GM21786 (cell line): ENCODE data around the gene PFKL.
"Not testable (repeated sequence)": the region's sequence is repeated elsewhere in the genome, so short reads cannot be mapped to it uniquely, and the experiment has no call there.

ENCODE experiments used
- ATAC-seq: cut with Tn5 transposase; IDR thresholded peaks from one replicate; pipeline ENCODE4 v1.9.1; 2021; ENCODE audit not compliant: unreplicated experiment

Gene PFKL

GRCh38 chr21:44354775-44355771, 55.2 kb downstream of the PFKL start:
- no peak for ATAC-seq

DNA sequence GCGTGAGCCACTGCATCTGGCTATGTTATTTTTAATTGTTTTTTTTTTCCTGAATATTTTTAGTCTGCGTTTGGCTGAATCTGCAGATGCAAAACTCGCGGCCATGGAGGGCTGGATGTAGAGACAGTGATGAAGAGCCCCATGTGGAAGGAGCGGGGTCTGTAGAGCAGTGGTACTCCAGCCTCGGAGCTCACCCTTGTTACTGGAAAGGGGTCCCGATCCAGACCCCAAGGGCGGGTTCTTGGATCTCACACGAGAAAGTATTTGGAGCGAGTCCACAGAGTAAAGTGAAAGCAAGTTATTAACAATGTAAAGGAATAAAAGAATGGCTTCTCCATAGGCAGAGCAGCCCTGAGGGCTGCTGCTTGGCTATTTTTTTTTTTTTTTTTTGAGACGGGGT, 56.3 kb downstream of the PFKL start:
- no peak for ATAC-seq

- no peak for ATAC-seq
Measured at GRCh38 chr21:44356636-44357035, 56.8 kb downstream of the PFKL start.

DNA sequence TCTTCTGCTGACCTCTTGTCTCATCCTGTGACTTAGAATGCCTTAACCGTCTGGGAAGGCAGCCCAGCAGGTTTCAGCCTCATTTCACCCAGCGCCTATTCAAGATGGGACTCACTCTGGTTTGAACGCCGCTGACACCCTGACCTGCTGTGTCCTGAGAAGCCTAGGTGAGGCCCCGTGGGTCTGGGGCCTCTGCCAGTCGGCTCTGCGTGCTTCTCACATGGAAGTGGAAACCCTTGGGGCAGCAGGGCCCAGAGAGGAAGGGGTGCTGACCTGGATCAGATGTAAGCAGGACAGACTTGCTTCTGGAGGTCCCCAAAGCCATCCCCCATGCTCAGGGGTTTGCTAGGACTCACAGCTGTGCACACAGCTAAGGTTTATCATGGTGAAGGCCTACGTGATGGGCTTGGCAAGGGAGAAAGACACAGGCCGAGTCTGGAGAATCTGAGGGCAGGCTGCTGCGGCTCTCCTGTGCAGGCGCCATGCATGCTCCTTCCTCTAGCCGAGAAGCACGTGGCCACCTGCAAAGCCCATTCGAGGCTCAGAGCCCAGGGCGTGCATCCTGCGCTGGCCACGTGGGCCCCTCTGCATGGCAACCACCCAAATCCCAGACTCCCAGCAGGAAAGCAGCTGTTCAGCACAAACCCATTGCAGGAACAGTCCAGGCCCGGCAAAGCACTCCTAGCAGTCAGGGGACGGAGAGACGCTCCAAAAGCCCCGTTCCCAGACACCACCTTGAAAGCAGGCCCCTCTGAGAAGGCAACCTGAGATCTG, 57.4 kb downstream of the PFKL start:
- ATAC-seq, result no peak

DNA sequence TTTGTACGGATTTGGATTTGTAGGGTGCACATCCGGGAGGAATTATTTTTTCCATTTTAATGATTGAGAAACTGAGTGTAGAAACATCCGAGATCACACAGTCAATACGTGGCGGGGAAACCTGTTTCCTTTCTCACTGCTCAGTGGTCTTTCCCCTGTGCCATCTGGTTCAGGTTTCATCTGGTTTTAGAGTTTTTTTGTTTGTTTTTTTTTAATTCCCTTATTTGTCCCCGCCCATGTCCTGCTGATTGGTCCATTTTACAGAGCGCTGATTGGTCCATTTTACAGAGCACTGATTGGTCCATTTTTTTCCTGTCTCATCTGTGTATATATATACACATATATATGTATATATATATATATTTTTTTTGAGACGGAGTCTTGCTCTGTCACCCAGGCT, 59.5 kb downstream of the PFKL start:
- no peak for ATAC-seq

DNA sequence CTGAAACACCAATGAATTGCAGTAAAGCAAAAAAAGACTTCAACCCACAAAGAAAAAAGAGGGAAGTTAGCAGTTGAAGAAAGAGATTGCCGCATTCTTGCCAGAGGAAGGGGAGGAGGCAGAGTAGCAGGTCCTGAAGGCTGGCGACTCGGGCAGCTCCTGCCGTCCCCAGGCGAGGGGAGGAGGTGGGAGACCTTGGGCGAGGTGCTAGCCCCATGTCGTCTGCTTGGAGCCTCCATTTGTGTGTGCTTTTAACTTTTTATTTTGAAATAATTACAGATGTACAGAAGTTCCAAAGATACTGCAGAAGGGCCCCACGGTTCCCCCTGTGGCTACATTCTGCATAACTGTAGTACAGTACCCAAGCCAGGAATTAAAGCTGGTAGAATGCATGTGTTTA, 60.3 kb downstream of the PFKL start:
- no peak for ATAC-seq

- ATAC-seq, result not testable (repeated sequence)
Measured at GRCh38 chr21:44361903-44362302, 62.0 kb downstream of the PFKL start.

DNA sequence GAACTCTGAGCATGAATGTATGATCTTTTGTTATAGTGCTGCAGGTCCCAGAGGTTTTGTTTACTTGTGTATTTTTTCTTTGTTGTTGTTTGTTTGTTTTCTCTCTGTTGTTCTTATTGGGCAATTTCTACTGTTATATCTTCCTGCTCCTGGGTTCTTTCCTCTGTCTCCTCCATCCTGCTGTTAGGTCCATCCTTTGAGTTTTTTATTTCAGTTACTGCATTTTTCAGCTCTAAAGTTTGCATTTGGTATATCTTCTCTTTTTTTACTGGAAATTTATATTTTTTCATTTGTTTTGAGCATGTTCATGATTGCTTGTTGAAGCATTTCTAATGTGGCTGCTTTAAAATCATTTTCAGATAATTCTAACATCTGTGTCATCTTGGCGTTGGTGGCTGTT, 63.4 kb downstream of the PFKL start:
- ATAC-seq, result no peak

DNA sequence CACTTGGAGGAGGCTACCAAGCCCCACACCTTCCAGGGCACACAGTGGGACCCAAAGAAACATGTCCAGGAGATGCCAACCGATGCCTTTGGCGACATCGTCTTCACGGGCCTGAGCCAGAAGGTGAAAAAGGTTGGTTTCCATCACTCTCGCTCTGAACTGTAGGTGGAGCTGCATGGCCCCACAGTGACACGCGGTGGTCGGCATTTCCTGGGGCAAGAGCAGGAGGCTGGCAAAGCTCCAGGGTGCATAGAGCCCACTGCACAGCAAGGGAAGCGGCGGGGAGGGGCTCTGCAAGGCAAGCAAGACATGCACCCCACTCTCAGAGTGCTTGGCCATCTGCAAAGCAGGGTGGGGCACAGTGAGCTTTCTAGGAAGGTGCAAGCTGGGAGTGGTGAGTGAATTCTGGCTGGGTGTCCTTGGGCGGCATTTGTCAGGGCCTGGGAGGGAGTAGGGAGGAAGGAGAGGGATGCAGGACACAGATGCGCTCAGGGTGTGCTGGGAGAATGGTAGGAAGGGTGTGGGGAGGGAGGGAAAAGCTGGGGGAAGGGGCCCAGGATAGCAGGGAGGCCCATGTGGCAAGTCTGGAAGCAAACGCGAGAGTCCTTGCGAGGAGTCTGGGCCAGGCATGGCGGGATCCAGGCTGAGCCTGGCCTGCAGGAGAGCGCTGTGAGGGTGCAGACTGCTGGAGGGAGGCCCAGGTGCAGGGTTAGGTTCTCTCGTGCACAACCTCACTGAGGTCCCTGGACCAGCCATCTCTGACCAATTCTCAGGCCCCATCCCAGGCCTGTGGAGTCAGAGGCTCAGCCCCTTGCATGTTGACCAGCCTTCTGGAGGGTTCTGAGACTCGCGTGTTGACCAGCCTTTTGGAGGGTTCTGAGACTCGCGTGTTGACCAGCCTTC, 64.5 kb downstream of the PFKL start:
- ATAC-seq, result no peak

- ATAC-seq, result no peak
Measured at GRCh38 chr21:44365251-44365966, 65.6 kb downstream of the PFKL start.

GRCh38 chr21:44365967-44366585, 66.2 kb downstream of the PFKL start:
- no peak for ATAC-seq

DNA sequence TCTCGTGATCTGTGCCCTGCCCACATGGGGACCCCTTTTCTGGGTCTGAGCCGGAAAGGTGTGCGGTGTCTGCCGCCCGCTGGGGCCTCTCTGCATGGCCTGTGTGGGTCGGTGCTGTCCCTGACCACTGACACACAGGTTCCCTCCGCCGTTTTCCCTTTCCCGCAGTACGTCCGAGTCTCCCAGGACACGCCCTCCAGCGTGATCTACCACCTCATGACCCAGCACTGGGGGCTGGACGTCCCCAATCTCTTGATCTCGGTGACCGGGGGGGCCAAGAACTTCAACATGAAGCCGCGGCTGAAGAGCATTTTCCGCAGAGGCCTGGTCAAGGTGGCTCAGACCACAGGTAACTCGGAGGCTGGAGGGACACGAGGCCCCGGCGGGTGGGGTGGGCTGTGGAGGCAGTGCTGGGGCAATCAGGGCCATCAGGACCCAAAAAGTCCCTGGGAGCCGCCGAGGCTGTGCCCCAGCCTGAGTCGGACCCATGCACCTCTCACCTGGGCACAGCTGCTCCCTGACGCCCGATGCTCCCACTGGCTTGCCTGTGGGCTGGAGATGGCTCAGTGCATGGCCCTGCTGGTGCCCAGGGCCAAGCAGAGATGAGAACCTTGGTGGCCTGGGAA, 66.8 kb downstream of the PFKL start:
- ATAC-seq, result no peak

DNA sequence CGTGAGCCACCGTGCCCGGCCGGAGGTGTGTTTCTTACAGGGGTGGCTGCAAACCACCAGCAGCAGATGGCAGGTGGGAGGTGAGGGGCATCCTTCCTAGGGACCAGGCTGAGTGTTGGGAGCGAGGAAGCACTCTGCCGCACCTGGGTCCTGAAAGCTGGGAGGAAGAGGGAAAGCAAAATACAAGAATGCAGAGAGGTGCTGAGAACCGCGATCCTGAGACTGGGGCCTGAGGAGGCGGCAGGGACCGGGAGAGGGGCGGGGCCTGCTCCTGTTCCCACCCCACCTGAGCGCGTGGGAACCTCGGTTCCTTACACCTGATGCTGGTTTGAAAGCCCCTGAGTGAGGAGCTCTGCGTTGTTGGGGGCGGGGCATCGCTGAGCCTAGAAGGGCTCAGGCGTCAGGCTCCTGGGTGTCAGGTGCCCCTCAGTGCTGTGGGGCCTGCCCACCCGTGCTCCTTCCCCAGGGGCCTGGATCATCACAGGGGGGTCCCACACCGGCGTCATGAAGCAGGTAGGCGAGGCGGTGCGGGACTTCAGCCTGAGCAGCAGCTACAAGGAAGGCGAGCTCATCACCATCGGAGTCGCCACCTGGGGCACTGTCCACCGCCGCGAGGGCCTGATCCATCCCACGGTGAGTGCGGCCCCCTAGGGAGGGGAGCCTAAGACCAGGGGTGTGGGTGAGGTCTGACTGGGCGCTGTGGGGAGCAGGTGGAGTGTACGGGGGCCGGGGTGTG, 69.0 kb downstream of the PFKL start:
- no peak for ATAC-seq

- ATAC-seq, result no peak
Measured at GRCh38 chr21:44370027-44370735, 70.3 kb downstream of the PFKL start.

DNA sequence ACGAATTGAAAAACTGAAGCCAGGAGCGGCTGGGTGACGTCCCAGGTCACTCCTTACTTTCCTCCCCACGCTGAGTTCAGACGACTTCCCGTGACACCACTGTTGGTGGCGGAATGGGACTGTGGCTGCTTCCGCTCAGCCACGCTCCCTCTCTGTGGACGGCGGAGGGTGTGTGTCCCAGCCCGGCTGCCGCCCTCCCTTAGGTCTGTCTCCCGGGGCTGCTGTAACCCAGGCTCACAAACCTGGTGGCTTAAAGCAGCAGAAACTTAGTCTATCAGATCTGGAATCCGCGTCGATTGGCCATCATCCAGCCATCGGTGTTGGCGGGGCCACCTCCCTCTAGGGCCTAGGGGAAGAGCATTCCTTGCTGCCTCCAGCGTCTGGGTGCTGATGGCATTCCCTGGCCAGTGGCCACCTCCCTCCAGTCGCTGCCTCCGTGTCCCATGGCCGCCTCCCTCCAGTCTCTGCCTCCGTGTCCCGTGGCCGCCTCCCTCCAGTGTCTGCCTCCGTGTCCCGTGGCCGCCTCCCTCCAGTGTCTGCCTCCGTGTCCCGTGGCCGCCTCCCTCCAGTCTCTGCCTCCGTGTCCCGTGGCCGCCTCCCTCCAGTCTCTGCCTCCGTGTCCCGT, 71.0 kb downstream of the PFKL start:
- no peak for ATAC-seq

- no peak for ATAC-seq
Measured at GRCh38 chr21:44371596-44371995, 71.7 kb downstream of the PFKL start.

- no peak for ATAC-seq
Measured at GRCh38 chr21:44372616-44373015, 72.8 kb downstream of the PFKL start.
